Activated naive CD8-positive, alpha-beta T cell treated with anti-CD3 and anti-CD28 coated beads, Interleukin-2, amount 50 U/mL, for 24 hours (primary cell): ENCODE measurements around the gene DUOXA2.
A peak's percentile ranks its signal among the peaks of the same experiment; 100 is the strongest.

ENCODE experiments used
- ATAC-seq: fragments of 150-1000 bp; cut with Tn5 transposase; one replicate; pipeline ENCODE4 v1.10.0; 2021
- DNase-seq: peaks from one replicate; pipeline ENCODE4 v3.0.0; 2021
- H3K27ac Mint-ChIP-seq: one replicate; pipeline ENCODE4 v1.8.0; 2021; ENCODE audit warnings: mild to moderate bottlenecking, mixed read lengths
- H3K27me3 Mint-ChIP-seq: one replicate; pipeline ENCODE4 v1.8.0; 2021; ENCODE audit warnings: mixed read lengths
- H3K36me3 Mint-ChIP-seq: one replicate; pipeline ENCODE4 v1.8.0; 2021; ENCODE audit warnings: low read depth, mixed read lengths
- H3K4me1 Mint-ChIP-seq: one replicate; pipeline ENCODE4 v1.8.0; 2021; ENCODE audit warnings: mixed read lengths
- H3K4me3 Mint-ChIP-seq: one replicate; pipeline ENCODE4 v1.8.0; 2021; ENCODE audit warnings: mild to moderate bottlenecking, moderate library complexity, mixed read lengths
- H3K9me3 Mint-ChIP-seq: one replicate; pipeline ENCODE4 v1.8.0; 2021; ENCODE audit warnings: mixed read lengths

Gene DUOXA2

DNA sequence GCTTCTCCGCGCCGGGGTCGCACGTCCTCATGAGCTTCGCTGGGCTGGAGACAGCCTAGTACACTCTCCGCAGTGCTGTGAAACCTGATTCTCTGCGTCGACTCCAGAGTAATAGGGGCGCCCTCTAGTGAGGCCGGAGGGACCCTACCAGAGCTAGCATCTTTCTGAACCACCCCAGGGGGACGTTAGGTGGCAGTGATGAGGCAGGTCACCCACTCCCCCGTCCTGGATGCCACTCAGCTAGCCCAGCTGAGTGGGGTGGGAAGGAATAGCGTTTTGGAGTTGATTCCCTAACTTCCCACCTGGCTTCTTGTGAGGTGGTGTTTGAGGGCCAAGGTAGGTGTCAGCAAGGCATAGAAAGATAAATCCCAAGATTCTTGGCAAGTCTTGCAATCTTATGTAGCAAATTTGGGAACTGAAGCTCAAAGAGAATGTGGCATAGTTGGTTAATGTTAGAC is 4.0 kb downstream of the DUOXA2 start:
- peak; percentile 84 for DNase-seq
- Mint-ChIP-seq H3K27ac (no peak overlapping the region), H3K36me3 (no peaks in the 10 kb centered on the region), H3K4me1 (peaks cover 32% of the 10 kb centered on the region), H3K4me3 (peak overlapping the region; percentile 44), H3K9me3 (no peaks in the 10 kb centered on the region), H3K27me3 (peaks cover 66% of the 10 kb centered on the region)
- ATAC-seq = peak; percentile 96

DNA sequence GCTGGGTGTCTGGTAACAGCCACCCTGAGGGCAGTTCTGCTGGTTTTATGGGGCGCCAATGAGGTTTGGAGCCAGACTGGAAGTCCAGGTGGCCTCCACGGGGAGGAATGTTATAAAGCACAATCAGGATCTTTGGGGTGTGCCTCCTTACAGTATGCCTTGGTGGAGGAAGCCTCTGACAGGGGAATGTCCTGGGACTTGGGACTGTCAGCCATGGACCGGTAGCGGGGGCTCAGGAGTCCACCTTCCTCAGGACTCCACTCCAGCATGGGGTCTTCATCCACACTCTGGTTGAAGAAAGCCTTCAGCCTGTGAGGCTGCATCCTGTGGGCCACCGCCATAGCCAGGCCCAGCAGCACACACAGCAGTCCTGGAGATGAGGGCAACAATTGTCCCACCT is 4.9 kb downstream of the DUOXA2 start:
- H3K36me3 Mint-ChIP-seq = no peaks in the 10 kb centered on the region
- no peak overlapping the region for H3K4me3 Mint-ChIP-seq
- no peak for DNase-seq
- H3K27me3 Mint-ChIP-seq = peaks cover 61% of the 10 kb centered on the region
- no peak overlapping the region for H3K27ac Mint-ChIP-seq
- no peak for ATAC-seq
- H3K4me1 Mint-ChIP-seq = peaks cover 23% of the 10 kb centered on the region
- H3K9me3 Mint-ChIP-seq = no peaks in the 10 kb centered on the region

DNA sequence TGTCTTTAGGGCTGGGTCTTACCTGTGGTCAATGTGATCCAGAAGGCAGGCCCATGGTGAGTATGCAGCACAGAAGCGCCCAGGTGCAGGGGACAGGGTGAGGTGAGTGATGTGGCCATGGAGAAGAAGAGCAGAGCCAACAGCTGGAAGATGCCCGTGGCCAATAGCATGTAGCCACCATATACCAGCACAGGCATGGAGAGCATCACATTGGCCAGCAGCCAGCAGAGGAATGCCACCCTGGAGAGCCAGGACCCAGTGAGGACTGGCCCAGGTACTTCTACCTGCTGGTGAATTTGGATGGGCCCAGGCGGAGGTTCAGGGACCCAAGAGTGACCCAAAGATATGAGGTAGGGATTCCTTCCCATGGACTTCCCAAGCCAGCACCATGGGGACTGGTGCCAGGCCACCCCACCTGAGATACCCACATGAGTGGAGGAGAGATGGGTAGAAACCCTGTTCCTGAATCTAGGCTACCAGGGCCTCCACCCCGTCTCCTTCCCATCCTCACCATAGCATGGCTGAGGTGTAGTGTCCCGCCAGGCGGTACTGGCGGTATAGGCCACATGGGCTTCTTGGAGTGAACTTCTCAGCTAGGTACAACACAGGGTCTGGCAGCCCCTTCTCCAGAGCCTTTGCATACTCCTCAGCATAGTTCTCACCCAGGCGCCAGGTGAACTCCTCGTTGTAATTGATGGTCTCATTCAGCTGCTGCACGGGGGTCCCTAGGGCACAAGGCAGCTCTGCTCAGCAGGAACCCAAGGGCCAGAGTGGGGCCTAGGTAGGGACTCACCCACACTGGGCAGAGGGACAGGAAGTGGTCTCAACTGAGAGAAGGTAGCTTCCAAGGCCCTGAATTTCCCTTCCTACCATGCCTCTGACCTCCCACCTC is 6.2 kb downstream of the DUOXA2 start:
- Mint-ChIP-seq H3K36me3 (no peaks in the 10 kb centered on the region), H3K27ac (no peak overlapping the region), H3K4me1 (peaks cover 20% of the 10 kb centered on the region), H3K9me3 (no peaks in the 10 kb centered on the region), H3K27me3 (peaks cover 55% of the 10 kb centered on the region), H3K4me3 (no peak overlapping the region)
- ATAC-seq (no peak), DNase-seq (no peak)

DNA sequence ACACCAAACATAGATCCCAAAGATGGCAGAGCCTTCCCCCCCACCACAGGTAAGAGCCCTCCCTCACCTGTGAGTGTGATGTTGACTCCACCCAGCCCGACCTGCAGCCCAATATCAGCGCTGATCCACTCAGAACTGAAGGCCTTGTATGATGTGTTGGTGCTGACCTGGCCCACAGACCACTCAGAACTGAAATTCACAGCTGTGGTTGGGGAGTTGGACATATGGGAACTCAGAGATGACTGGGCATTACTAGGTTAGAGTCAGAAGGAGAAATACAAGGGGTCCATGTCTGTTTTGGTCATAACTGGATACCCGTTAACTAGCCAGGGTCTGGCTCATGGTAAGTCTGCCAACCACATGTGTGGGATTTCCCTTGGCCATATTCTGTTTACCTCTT is 6.9 kb downstream of the DUOXA2 start:
- Mint-ChIP-seq H3K36me3 (no peaks in the 10 kb centered on the region), H3K4me1 (peaks cover 16% of the 10 kb centered on the region), H3K9me3 (no peaks in the 10 kb centered on the region), H3K27ac (no peak overlapping the region), H3K27me3 (peaks cover 55% of the 10 kb centered on the region), H3K4me3 (no peak overlapping the region)
- ATAC-seq (no peak), DNase-seq (no peak)

DNA sequence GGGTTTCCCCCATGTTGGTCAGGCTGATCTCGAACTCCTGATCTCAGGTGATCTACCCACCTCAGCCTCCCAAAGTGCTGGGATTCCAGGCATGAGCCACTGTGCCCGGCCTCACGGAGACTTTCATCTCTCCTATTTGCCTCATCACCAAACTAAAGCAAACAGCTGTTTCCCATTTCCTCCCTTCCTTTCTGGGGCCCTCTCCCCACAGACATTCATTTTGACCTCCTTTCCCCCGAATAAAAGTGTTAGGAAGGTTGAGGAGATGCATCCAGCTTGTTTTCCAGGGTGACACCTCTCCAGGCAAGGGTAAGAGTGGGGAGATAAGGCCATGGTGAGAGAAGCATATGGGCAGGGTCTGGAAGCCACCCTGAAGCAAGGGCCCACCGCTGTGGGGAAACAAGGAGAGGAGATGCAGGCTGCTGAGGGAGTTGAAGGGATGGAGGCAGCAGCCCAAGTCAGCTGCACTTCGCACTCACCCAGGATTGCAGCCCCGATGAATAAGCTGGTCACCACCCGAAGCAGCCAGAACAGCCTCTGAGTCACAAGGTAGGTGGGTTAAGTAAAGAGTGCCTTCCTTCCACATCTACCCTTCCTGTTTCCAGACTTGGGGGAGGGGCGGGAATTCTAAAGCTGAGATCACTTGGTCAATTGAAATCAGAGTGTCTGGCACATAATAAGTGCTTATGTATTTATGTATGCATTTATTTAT is 7.7 kb downstream of the DUOXA2 start:
- Mint-ChIP-seq H3K9me3 (no peaks in the 10 kb centered on the region), H3K36me3 (no peaks in the 10 kb centered on the region), H3K27me3 (peaks cover 52% of the 10 kb centered on the region), H3K4me1 (peaks cover 10% of the 10 kb centered on the region), H3K4me3 (no peak overlapping the region), H3K27ac (no peak overlapping the region)
- ATAC-seq (no peak), DNase-seq (no peak)

DNA sequence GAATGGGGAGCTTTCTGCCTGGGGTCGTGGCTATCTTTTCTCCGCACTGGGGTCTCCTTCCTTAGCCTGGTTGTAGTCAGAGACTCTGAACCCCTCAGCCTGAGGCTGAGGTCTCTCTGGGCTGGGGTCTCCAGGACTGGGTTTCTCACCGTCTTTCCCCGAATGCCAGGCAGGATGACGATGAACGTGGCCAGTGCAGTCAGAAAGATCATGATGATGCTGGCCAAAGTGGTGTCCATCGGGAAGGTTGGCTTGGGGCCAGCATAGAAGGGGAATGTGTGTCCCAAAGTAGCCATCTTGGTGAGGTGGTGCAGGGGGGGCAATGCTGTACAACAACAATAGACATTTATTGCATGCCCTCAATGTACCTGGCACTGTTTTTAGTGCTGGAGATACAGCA is 8.6 kb downstream of the DUOXA2 start:
- ATAC-seq (no peak), DNase-seq (no peak)
- Mint-ChIP-seq H3K36me3 (no peaks in the 10 kb centered on the region), H3K9me3 (no peaks in the 10 kb centered on the region), H3K4me3 (no peak overlapping the region), H3K4me1 (peaks cover 3% of the 10 kb centered on the region), H3K27me3 (peaks cover 50% of the 10 kb centered on the region), H3K27ac (no peak overlapping the region)

DNA sequence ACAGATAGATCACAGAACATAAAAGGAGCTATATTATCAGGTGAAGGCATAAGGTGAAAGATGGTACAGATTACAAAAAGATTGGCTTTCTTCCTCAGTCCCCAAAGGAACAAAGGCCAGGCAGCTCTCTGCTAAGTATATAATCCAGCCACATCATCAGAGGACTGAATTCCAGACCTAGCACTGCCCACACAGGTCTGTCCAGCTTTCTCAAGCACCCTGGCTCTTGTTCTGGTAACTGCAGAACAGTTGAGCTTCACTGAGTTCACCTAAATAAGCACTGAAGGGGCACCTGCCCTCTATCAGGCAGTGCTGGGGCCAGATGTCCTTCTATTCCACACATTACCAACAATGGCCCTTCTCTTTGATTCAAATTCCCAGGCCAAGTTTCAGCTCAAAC is 9.3 kb downstream of the DUOXA2 start:
- Mint-ChIP-seq H3K4me3 (no peak overlapping the region), H3K4me1 (no peaks in the 10 kb centered on the region), H3K36me3 (no peaks in the 10 kb centered on the region)

DNA sequence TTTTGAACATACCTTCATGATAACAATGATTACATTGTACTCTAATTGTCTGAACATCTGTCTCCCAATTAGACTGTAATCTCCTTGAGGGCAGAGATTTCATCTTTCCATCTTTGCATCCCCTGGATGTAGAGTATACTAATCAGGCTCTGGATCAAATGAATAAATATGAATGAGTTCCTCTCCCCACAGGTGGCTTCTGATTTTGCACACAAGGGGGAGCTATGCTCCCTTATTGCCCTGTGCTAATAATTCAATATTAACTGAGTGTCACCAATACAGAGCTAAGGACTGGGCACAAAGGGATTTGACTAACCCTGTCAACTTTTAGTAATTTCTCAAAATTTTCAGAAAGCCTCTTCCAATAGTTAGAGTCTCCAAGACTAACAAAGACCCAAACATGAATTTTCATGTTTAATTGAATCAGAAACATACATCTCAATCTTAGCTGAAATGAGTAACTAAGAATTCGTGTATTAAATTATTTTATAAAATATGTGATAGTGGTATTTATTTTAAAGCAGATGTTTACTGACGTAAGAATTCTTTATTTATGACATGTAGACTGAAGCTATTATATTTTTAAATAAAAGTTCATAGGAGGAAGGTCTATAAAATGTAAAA is 12.5 kb downstream of the DUOXA2 start:
- DNase-seq = no peak
- ATAC-seq = no peak
- Mint-ChIP-seq H3K9me3 (no peaks in the 10 kb centered on the region), H3K27me3 (peaks cover 58% of the 10 kb centered on the region), H3K4me3 (no peak overlapping the region), H3K4me1 (no peaks in the 10 kb centered on the region), H3K36me3 (no peaks in the 10 kb centered on the region), H3K27ac (no peak overlapping the region)

More for the DNA sequence above, 9.3 kb downstream of the DUOXA2 start:
- no peak for ATAC-seq
- Mint-ChIP-seq H3K27ac (no peak overlapping the region), H3K27me3 (peaks cover 50% of the 10 kb centered on the region), H3K9me3 (no peaks in the 10 kb centered on the region)
- DNase-seq = no peak

DNA sequence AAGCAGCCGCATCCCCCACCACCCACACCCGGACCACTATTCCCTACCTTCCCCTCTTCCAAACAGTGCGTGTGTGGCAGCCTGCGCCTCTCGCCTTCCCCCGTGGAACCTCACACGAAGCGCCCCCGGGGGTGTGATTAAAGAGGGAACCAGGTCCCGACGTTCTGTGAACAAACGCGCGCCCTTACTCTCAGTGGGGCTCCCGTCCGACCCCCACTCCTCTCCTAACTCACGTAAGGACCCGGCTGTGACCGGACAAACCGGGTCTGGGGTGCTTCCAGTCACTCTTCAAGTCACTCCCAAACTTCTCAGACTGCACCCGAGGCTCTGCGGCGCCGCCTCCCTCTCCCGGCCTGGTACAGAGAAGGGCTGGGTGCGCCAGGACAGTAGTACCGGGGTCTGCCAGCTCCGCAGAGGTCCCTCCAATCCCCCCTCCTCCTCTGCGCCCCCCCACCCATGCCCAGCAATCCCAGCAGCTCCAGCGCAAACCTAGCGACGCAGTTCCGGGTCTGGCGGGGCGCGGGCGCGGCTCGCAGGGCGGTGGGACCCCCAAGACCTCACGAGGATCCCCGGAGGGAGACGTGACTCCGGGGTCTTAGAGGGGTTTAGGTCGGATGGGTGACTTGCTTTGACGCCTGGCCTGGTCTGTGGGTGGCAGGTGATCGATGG is 15.0 kb downstream of the DUOXA2 start:
- Mint-ChIP-seq H3K27me3 (peaks cover 62% of the 10 kb centered on the region), H3K36me3 (no peaks in the 10 kb centered on the region), H3K9me3 (no peaks in the 10 kb centered on the region), H3K4me1 (no peaks in the 10 kb centered on the region), H3K4me3 (no peak overlapping the region), H3K27ac (no peak overlapping the region)
- ATAC-seq (no peak), DNase-seq (no peak)

DNA sequence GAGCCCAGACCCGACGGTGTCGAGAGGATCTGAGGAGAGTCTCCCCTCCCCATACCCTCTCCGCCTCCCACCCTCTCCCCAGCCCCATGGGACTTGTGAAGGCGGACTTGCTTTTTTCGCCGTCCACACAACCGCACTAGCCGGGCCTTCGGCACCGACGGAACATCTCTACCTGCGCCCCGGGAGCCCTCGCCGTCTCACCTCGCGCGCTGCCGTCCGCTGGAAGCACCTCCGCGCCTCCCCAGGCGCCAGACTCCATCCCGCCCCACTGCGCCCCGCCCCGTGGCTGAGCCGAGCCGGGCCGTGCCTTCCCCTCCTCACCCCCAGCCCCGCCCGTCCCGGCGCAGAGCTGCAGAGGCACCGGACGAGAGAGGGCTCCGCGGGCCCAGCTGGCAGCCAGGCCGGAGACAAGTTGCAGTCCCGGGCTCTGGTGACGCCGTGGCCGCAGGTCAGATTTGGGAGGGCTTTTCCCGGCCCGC is 15.6 kb downstream of the DUOXA2 start, which contains the start of the genes DUOX1 and DUOXA1:
DUOX1 (plus strand) TSS at position 344 of the 479 bp plus-strand sequence. CDS start 1,973 bp downstream, outside the sequence.
DUOXA1 (minus strand) TSS at position 229 of the 479 bp plus-strand sequence. CDS start 6,865 bp downstream, outside the sequence.
- no peaks in the 10 kb centered on the region for H3K9me3 Mint-ChIP-seq
- H3K36me3 Mint-ChIP-seq = no peaks in the 10 kb centered on the region
- no peaks in the 10 kb centered on the region for H3K4me1 Mint-ChIP-seq
- peaks cover 66% of the 10 kb centered on the region for H3K27me3 Mint-ChIP-seq
- no peak within 1 kb of the TSS for H3K4me3 Mint-ChIP-seq
- DNase-seq (peak; percentile 32), ATAC-seq (peak; percentile 35)
- no peak within 1 kb of the TSS for H3K27ac Mint-ChIP-seq

DNA sequence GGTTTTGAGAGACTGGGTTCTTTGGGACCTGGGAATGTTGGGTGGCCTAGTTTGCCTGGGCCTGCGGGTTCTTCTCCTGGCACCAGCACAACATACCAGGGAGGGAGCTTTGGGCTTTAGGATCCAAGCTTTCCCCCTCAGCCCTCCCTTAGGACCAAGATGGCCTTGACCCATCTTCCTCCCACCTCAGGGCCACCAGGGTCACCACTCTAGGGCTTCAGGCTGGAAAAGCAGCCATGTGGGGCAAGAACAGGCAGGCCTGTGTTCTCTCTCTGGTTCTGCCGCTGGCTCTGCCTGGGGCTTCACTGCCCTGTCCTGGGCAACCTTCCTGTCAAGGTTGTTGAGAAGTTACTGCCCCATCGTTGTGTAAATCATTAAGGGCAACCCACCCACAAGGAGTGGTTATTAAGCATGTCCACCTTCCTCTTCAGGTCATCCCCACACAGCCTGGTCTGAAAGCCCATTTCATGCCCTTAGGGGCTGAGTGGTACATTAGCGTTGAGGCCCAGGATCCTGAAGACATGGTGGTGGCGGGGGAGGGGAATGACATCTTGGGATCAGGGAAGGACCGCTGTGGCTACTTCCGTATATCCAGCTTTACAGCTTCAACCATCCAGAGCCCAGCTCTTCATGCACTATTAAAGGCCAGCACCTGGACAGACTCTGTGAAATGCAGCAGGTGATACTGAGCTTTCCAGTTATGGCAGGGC is 16.3 kb downstream of the DUOXA2 start:
- Mint-ChIP-seq H3K36me3 (no peaks in the 10 kb centered on the region), H3K9me3 (no peaks in the 10 kb centered on the region), H3K27me3 (peaks cover 62% of the 10 kb centered on the region), H3K27ac (no peak overlapping the region), H3K4me3 (no peak overlapping the region), H3K4me1 (peaks cover 3% of the 10 kb centered on the region)
- ATAC-seq (no peak), DNase-seq (no peak)

DNA sequence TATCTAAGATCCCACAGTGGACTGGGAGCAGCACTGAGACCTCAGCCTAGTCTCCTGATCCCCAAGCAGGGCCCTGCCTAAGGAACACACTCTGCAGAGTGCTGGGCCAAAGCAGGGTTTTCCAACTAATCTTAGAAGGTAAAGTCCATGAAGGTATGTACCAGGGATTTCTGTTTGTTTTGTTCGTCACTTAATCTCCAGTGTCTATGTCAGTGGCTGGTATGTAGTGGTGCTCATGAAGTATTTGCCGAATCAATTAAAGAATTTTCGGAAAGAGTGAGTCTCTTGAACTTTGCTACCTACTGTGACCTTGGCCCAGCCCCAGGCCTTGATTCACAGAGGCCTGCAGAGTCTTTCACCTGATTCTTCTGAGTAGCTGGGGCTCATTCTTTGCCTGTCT is 17.4 kb downstream of the DUOXA2 start:
- no peaks in the 10 kb centered on the region for H3K9me3 Mint-ChIP-seq
- peaks cover 58% of the 10 kb centered on the region for H3K27me3 Mint-ChIP-seq
- peaks cover 8% of the 10 kb centered on the region for H3K4me1 Mint-ChIP-seq
- H3K4me3 Mint-ChIP-seq = no peak overlapping the region
- H3K36me3 Mint-ChIP-seq = no peaks in the 10 kb centered on the region
- H3K27ac Mint-ChIP-seq = no peak overlapping the region
- ATAC-seq (no peak), DNase-seq (no peak)

DNA sequence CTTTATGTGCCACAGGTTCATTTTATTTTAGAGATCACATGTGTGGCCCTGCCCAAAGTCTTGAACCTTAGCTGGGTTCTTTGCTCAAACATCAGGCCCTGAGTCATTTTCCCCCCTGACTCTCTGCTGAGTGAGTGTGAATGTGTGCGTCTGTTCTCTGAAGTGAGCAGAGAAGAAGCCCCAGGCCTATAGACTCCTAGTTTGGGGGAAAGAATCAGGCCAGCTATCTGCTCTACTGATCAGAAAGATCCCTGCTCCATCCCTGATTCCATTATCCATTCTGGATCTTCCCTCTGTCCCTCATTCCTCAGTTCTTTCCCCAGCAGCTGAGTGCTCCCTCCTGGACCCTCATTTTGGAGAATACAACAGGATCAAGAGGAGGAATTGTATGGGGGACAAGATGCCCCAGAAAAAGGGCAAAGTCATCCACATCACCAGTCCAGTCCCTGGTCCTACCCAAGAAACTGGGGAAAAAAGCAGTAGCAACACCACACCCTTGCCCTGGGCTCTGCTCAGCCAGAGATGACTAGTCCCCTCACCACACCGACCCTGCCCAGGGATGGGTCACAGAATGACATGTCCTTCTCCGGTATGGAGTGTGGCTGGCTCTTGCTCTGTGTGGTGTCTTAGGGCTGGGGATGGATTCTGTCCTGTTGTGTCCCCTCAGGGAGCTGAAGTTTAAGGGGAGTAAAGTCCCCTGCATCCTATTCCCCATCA is 18.9 kb downstream of the DUOXA2 start:
- Mint-ChIP-seq H3K9me3 (no peaks in the 10 kb centered on the region), H3K4me3 (no peak overlapping the region), H3K4me1 (peaks cover 8% of the 10 kb centered on the region), H3K27ac (no peak overlapping the region), H3K36me3 (no peaks in the 10 kb centered on the region), H3K27me3 (peaks cover 57% of the 10 kb centered on the region)
- ATAC-seq = no peak
- no peak for DNase-seq
